HG02623 (cell line): ENCODE results near the gene CRADD.

Source experiments
- ATAC-seq: cut with Tn5 transposase; IDR thresholded peaks from one replicate; pipeline ENCODE4 v1.9.1; 2021; ENCODE audit warnings: moderate library complexity; ENCODE audit not compliant: unreplicated experiment

The CRADD gene

DNA sequence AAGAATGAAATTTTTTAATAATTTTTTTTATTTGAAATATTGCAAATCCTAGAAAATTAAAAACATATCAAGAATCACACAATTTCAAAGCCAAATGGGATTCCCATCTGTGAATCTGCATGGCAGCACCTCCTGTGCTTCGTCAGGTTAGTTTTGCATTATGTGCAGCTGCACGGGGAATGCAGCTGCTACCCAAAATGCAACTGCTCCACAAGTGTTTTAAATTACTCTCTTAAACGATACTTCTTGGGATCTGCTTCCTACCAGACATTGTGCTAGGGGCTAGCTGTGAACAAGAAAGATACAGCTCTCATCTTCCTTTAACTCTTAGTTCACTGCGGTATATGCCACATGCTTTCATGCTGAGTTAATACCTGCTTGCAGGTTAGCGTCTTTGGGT, 154.2 kb downstream of the CRADD start:
- no peak for ATAC-seq

DNA sequence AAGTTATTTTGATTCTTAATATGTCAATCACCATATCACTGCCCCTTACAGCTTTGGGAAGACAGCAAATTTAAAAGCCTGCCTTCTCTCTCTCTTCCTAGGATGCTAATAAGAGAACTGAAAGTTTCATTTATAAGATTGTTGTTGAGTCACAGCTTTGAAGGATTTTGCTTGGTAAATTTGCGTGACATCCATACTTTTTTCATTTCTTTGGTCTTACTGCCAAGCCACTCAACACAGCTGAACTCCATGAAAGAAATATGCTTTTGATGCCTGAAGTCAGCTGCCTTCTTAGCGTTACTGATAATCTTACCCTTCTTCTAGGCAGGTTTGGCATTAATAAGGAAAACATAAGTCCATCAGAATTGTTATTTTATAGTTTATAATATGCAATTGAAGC, 155.0 kb downstream of the CRADD start:
- no peak for ATAC-seq

DNA sequence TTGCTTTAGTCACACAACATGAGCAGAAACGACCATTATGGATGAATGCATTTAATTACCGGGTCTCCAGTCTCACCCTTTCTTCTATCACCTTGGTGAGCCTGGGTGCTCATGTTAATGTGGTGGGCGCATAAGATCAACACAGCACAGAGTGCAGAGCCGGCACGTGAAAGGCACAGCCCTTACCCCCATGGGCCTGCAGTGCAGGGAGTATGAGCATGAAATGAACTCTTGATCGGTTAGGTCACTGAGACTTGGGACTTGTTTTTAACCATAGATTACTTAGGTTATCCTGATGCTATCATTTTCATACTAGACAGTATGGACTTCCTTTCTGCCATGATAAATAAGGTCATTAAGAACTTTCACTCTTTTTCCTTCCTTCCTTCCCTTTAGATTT, 156.8 kb downstream of the CRADD start:
- no peak for ATAC-seq

DNA sequence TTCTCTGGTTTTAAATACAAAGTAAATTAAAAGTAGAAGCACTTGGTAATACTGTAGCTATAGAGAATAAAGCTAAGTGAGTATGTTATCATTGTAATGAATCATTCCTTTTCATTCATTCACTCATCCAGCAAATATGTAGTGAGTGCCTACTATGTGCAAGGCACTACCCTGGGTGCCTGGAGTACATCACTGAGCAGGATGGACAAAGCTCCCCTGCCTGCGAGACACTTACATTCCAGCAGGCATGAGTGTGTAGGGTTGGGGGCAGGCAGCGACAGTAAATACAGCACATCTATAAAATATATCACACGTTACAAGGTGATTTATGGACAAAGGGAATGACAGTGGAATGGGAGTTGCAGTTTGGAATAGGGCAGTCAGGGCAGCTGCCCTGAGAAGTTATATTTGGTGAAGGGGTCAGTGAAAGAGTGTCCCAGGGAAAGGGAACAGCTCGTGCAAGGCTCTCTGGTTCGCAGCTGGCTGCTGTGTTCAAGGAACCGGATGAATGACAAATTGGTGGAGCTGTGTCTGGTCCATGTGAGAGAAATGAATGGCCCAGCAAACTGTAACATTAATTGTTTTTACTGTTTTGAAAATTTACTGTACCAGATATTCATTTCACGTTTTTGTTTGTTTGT, 159.6 kb downstream of the CRADD start:
- ATAC-seq = no peak

GRCh38 chr12:93838193-93838592, 161.0 kb downstream of the CRADD start:
- no peak for ATAC-seq

DNA sequence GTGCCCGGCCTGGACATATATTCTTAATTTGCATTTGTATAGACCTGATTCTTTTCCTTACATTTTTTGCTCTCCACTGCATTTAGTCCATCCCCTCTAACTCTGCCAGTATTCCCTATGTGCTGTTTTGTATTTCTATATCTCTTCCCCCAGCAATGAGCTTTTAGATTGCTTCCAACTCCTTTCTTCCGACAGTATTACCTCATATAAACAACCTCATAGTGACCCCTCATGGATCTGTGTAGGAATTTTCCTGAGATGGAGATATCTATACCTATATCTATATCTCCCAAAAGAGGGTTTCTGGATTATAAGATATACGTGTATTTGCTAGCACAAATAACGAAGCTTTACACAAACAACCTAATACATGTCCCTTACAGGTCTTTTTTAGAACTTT, 161.9 kb downstream of the CRADD start:
- no peak for ATAC-seq

DNA sequence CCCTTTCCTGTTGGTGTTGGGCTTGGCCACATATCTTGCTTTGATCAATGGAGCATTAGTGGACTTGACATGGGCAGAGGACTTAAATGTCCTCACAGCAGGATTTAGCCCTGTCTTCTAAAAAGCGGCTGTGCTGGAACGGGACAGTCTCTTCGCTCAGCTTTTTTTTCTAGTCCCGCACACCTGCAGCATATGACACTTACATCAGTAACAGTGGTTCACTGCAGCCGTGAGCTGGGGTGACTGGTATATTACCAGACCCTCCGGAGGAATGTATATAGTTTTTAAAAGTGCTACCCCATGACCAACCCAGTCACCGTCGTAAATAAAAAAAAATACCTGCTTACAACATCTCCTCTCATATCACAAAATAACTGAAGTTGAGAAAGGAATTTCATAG, 164.5 kb downstream of the CRADD start:
- ATAC-seq = no peak

GRCh38 chr12:93844164-93844784, 167.1 kb downstream of the CRADD start:
- ATAC-seq = no peak

DNA sequence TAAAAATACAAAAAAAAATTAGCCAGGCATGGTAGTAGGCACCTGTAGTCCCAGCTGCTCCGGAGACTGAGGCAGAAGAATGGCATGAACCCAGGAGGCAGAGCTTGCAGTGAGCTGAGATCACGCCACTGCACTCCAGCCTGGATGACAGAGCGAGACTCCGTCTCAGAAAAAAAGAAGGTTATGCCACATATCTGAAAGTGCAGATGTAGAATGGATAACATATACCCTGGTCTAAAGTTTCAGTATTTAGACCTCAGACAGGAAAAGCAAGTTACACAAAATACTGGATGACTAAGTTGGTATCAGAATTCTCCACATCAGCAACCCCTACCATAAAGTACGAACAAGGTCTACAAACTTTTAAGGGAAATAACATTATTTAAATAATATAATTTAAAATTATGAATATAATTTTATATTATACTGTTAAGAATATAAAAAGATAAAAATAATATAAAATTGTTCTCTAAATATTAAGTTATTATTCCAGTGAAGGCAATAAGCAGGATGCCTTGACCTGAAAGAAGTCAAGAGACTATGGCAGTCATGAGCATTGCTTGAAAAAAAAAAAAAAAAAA, 169.9 kb downstream of the CRADD start:
- ATAC-seq = no peak

DNA sequence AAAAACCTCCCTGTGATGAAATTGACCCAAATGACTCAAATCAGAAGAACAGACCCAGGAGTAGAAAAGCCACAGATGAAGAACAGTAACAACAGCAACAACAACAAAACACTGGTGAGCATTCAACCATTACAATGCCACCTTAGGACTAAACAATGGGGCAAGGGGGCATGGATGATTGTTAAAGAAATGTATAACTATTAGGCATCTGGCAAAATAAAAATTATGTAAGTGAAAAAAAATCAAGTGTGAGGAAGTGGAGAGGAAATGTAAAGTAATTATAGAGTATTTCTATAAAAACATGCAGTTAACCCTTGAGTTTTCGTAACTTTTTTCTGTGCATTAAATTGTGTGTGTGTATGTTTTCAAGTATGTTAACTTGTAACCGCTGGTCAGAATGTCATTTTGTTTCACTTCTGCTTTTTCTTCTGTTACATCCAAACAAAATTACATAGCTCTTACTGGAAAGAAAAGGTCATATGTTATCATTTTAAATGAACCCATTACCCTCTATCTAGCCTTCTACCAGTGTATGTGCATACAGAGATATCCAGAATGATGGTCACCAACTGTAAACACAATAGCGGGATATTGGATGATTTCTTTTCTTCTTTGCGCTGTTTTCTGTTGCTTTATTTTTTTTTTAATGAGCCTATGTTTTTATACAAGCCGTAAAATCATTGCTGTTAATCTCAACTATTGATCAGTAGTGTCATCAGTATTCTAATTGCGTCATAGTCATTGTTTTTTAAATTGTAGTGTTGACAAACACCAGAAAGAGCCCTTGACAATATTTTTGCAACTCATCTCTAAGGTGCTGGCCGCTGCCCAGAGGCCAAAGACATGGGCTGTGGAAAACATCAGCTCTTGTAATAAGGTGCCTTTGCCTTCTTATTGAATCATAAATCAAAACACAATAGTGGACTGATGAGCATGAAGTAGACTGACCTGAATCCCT, 170.6 kb downstream of the CRADD start:
- peak; percentile 77 for ATAC-seq

GRCh38 chr12:93848523-93849101, 171.4 kb downstream of the CRADD start:
- ATAC-seq = no peak

- no peak for ATAC-seq
Measured at GRCh38 chr12:93849946-93850345, 172.8 kb downstream of the CRADD start.

- ATAC-seq = no peak
Measured at GRCh38 chr12:93850481-93851256, 173.5 kb downstream of the CRADD start.

DNA sequence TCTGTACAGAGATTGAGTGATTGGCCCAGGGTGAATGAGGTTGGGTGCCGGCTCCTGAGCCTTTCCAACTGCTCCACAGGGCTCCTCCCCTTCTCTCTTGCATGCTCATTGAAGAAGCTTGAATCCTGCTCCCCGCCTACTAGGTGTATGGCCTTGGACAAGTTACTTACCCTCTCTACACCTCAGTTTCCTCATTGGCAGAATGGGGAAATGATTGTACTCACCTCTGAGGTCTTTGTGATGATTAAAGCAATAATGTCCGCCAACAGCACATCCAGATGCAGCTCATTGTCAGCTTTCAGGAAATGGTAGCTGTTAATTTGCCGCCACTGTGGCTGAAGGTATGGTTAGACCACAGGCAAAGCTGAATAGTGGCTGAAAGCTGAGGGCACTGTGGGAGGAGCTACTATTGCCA, 174.1 kb downstream of the CRADD start:
- ATAC-seq = no peak

DNA sequence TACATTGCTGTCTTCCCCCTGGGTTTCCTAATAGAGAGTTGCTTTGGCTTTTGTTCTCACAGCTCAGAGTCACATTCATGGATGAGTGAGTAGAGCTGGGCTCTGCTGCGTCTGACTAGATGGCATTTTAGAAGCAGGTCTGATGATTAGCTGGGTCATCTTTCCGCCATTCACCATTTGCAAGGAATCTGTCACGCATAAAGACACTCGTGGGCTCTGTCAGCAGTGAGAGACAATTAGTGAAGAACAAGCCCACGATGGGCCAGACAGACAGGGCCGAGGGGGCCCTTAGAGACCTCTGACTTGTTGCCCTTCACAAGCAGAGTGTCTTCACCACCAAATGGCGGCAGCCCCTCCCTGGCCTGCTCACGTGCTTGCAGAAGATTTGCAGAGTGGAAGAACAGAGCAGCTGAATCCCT, 175.0 kb downstream of the CRADD start:
- no peak for ATAC-seq

- no peak for ATAC-seq
Measured at GRCh38 chr12:93853698-93854478, 176.7 kb downstream of the CRADD start.

- ATAC-seq = no peak
Measured at GRCh38 chr12:93855261-93855660, 178.1 kb downstream of the CRADD start.

GRCh38 chr12:93856611-93857010, 179.4 kb downstream of the CRADD start:
- no peak for ATAC-seq

- no peak for ATAC-seq
Measured at GRCh38 chr12:93857279-93857938, 180.2 kb downstream of the CRADD start.
